Esophagus muscularis mucosa (tissue), 4 donors: Measurements from ENCODE around the gene ADAM19. TPM values are rescaled to one million over a fixed set of nuclear protein-coding genes. Genes with fewer than 3 reads are reported as not detected.

Source experiments
- DNase-seq: peaks from one replicate; pipeline ENCODE4 v3.0.0-alpha.2; 2017; ENCODE audit errors: extremely low spot score
- H3K27ac ChIP-seq, 4 donors: fragments of 200-600 bp; sonication (generic); replicated peaks in 1 of 4; 1 replicate in 3 of 4; 2 replicates in 1 of 4; pipeline ENCODE4 v1.5.1; 2016 to 2019; ENCODE audit warnings: mild to moderate bottlenecking in 1 of 4
- H3K27me3 ChIP-seq, 4 donors: fragments of 200-600 bp; sonication (generic); one replicate each; pipeline versions ENCODE4 v1.5.1 to v1.6.0; 2016 to 2019
- H3K36me3 ChIP-seq, 4 donors: fragments of 200-600 bp; sonication (generic); one replicate each; pipeline ENCODE4 v1.5.1; 2016 to 2019
- H3K4me1 ChIP-seq, 4 donors: fragments of 200-600 bp; sonication (generic); one replicate each; pipeline ENCODE4 v1.5.1; 2016 to 2019
- H3K4me3 ChIP-seq, 4 donors: fragments of 200-600 bp; sonication (generic); 1 replicate in 2 of 4; 2 replicates in 2 of 4; pipeline ENCODE4 v1.5.1; 2016 to 2019; ENCODE audit warnings: mild to moderate bottlenecking in 4 of 4, moderate library complexity in 1 of 4
- H3K9me3 ChIP-seq, 4 donors: fragments of 200-600 bp; sonication (generic); 1 replicate in 3 of 4; 2 replicates in 1 of 4; pipeline ENCODE4 v1.5.1; 2016 to 2019
- CTCF ChIP-seq, 3 experiments: fragments of 200-600 bp in 2 of 3; fragments of 450-650 bp in 1 of 3; sonication (generic) in 2 of 3; IDR thresholded peaks; one replicate each; pipeline ENCODE4 v1.5.1; 2017 to 2019; ENCODE audit warnings: antibody characterized with exemption in 3 of 3, mild to moderate bottlenecking in 2 of 3, moderate library complexity in 1 of 3
- EP300 ChIP-seq: sonication (generic); formaldehyde crosslinking; IDR thresholded peaks from one replicate; pipeline ENCODE4 v1.6.1; 2017; ENCODE audit warnings: antibody characterized with exemption
- POLR2A ChIP-seq: fragments of 450-650 bp; IDR thresholded peaks from one replicate; pipeline ENCODE4 v1.6.1; 2017; ENCODE audit warnings: antibody characterized with exemption, moderate library complexity, mild to moderate bottlenecking, low read depth
- POLR2AphosphoS5 ChIP-seq, 2 donors: sonication (generic); formaldehyde crosslinking; IDR thresholded peaks; one replicate each; pipeline ENCODE4 v1.6.1; 2017; ENCODE audit warnings: antibody characterized with exemption in 2 of 2
- WGBS: methylation state at CpG from one replicate; pipeline ENCODE4 v1.1.5; 2018; 5-methylcytosine and 5-hydroxymethylcytosine counted together
- intact Hi-C: fragments of 100-400 bp; cut with DNase I; formaldehyde crosslinking; loops from one replicate; pipeline ENCODE4 v1.15.1; 2023
- total RNA-seq, 4 donors: library from RNA; depleted of rRNA; stranded (reverse); fragments of >200 nt; gene quantifications; one replicate each; pipeline versions ENCODE4 v1.1.0 to v1.2.1, GENCODE V29; 2016

The ADAM19 gene
- total RNA-seq, 4 donors from 2014 or later: 25.0 to 43.6 (median 28.1) TPM

- no peak overlapping the region for H3K4me3 ChIP-seq
- peaks cover 0 to 2% (median 0%) of the 10 kb centered on the region in 4 donors for H3K36me3 ChIP-seq
- H3K27ac ChIP-seq: peak overlapping the region; percentile 77 to 90 (median 88)
- no peaks in the 10 kb centered on the region for H3K27me3 ChIP-seq
- intact Hi-C loops: no loop called here
- DNase-seq: no peak
- TF ChIP-seq POLR2A (no peak), POLR2AphosphoS5 (IDR thresholded peaks at IDR 0.05) (no peak), EP300 (no peak), CTCF (IDR thresholded peaks at IDR 0.05) (no peak)
- peaks cover 58 to 95% (median 94%) of the 10 kb centered on the region in 4 donors for H3K4me1 ChIP-seq
- no peaks in the 10 kb centered on the region for H3K9me3 ChIP-seq
- 50% methylated on average over 4 of the region's 4 CpGs for WGBS
These were observed 17.5 kb downstream of the ADAM19 start for GRCh38 chr5:157558041-157558595.

GRCh38 chr5:157556615-157557418 lies 18.8 kb downstream of the ADAM19 start:
- intact Hi-C loops: no loop called here
- peaks cover 45 to 86% (median 81%) of the 10 kb centered on the region in 4 donors for H3K4me1 ChIP-seq
- H3K4me3 ChIP-seq: no peak overlapping the region
- no peak for DNase-seq
- no peaks in the 10 kb centered on the region for H3K27me3 ChIP-seq
- H3K36me3 ChIP-seq: peaks cover 0 to 2% (median 0%) of the 10 kb centered on the region in 4 donors
- H3K9me3 ChIP-seq: no peaks in the 10 kb centered on the region
- TF ChIP-seq CTCF (IDR thresholded peaks at IDR 0.05) (no peak), EP300 (no peak)
- WGBS: 91% methylated on average over 8 of the region's 8 CpGs
- peak overlapping the region; percentile 77 to 90 (median 88) for H3K27ac ChIP-seq

- WGBS: 50% methylated on average over 4 of the region's 4 CpGs
- no peak for DNase-seq
- Histone ChIP-seq H3K4me3 (no peak overlapping the region), H3K9me3 (no peaks in the 10 kb centered on the region), H3K27me3 (no peaks in the 10 kb centered on the region), H3K4me1 (peaks cover 34 to 80% (median 73%) of the 10 kb centered on the region in 4 donors), H3K36me3 (no peaks in the 10 kb centered on the region), H3K27ac (peak overlapping the region; percentile 65 to 87 (median 82))
- intact Hi-C loops: no loop called here
- TF ChIP-seq POLR2A (no peak), CTCF (IDR thresholded peaks at IDR 0.05) (no peak), EP300 (no peak), POLR2AphosphoS5 (IDR thresholded peaks at IDR 0.05) (no peak)
These were observed 20.4 kb downstream of the ADAM19 start for GRCh38 chr5:157555037-157555640.

- intact Hi-C loops: no loop called here
- TF ChIP-seq POLR2AphosphoS5 (IDR thresholded peaks at IDR 0.05) (peak in 1 of 2 donors; percentile 64), POLR2A (no peak), EP300 (no peak), CTCF (IDR thresholded peaks at IDR 0.05) (no peak)
- H3K27me3 ChIP-seq: no peaks in the 10 kb centered on the region
- H3K9me3 ChIP-seq: no peaks in the 10 kb centered on the region
- H3K27ac ChIP-seq: peak overlapping the region; percentile 65 to 87 (median 78)
- no peak for DNase-seq
- 38% methylated on average over 10 of the region's 10 CpGs for WGBS
- H3K36me3 ChIP-seq: no peaks in the 10 kb centered on the region
- no peak overlapping the region for H3K4me3 ChIP-seq
- H3K4me1 ChIP-seq: peaks cover 37 to 81% (median 75%) of the 10 kb centered on the region in 4 donors
These were observed 21.2 kb downstream of the ADAM19 start for GRCh38 chr5:157554179-157555036.
